MCF 10A (cell line): Measurements from ENCODE around the gene OR8G5. TPM values are rescaled to one million over a fixed set of nuclear protein-coding genes. Genes with fewer than 3 reads are reported as not detected.

ENCODE experiments used
- BruUV-seq: library from RNA; stranded (reverse); fragments of 400-500 nt; replicated peaks from 2 replicates; lab custom pipeline; 2021; lab: Mats Ljungman, UMichigan
- CTCF ChIA-PET: fragments of 300-600 bp; sonication (Branson Sonifier 250); formaldehyde crosslinking; extraction: SDS; loops from one replicate; lab custom pipeline; 2021; ENCODE audit warnings: antibody characterized with exemption, inconsistent platforms; lab: Yijun Ruan, JAX
- POLR2A ChIA-PET: fragments of 300-600, 350-650 bp; sonication (Branson Sonifier 250); formaldehyde crosslinking; extraction: SDS; loops from one replicate; lab custom pipeline; 2020; ENCODE audit warnings: antibody characterized with exemption, inconsistent platforms; lab: Yijun Ruan, JAX
- DNase-seq: peaks from one replicate; pipeline ENCODE4 v3.0.0-alpha.2; 2018; ENCODE audit not compliant: unreplicated experiment
- H3K27ac Mint-ChIP-seq: one replicate; pipeline ENCODE4 v1.8.0; 2022; ENCODE audit warnings: mild to moderate bottlenecking, low read depth, mixed read lengths; ENCODE audit not compliant: unreplicated experiment
- H3K27me3 Mint-ChIP-seq: one replicate; pipeline ENCODE4 v1.8.0; 2022; ENCODE audit warnings: mixed read lengths; ENCODE audit not compliant: insufficient read depth, unreplicated experiment
- H3K36me3 Mint-ChIP-seq: one replicate; pipeline ENCODE4 v1.8.0; 2022; ENCODE audit warnings: mild to moderate bottlenecking, moderate library complexity, mixed read lengths; ENCODE audit not compliant: insufficient read depth, unreplicated experiment
- H3K4me1 Mint-ChIP-seq: one replicate; pipeline ENCODE4 v1.8.0; 2022; ENCODE audit warnings: mixed read lengths; ENCODE audit not compliant: insufficient read depth, unreplicated experiment
- H3K4me3 Mint-ChIP-seq: one replicate; pipeline ENCODE4 v1.8.0; 2022; ENCODE audit warnings: mild to moderate bottlenecking, moderate library complexity, mixed read lengths; ENCODE audit not compliant: unreplicated experiment
- H3K9me3 Mint-ChIP-seq: one replicate; pipeline ENCODE4 v1.8.0; 2022; ENCODE audit warnings: mixed read lengths; ENCODE audit not compliant: unreplicated experiment
- intact Hi-C: fragments of 100-400 bp; cut with micrococcal nuclease; formaldehyde crosslinking; loops from 2 replicates; pipeline ENCODE4 v1.14.1; 2022
- total RNA-seq: library from RNA; stranded (reverse); gene quantifications from 2 replicates; pipeline ENCODE4 v1.2.3, GENCODE V29; 2022
- TF ChIP-seq, protein P1 (sequence below): fragments of 200-600 bp; IDR thresholded peaks from one replicate; pipeline ENCODE4 v1.8.0; 2022; ENCODE audit warnings: antibody characterized with exemption, mild to moderate bottlenecking; ENCODE audit not compliant: unreplicated experiment

OR8G5 gene
- total RNA-seq, 1 experiment from 2014 or later: not detected

GRCh38 chr11:124297921-124298320 lies 41.7 kb downstream of the OR8G5 start:
- no peak overlapping the region for H3K4me3 Mint-ChIP-seq
- no peak overlapping the region for H3K27ac Mint-ChIP-seq
- TF ChIP-seq, protein P1, sequence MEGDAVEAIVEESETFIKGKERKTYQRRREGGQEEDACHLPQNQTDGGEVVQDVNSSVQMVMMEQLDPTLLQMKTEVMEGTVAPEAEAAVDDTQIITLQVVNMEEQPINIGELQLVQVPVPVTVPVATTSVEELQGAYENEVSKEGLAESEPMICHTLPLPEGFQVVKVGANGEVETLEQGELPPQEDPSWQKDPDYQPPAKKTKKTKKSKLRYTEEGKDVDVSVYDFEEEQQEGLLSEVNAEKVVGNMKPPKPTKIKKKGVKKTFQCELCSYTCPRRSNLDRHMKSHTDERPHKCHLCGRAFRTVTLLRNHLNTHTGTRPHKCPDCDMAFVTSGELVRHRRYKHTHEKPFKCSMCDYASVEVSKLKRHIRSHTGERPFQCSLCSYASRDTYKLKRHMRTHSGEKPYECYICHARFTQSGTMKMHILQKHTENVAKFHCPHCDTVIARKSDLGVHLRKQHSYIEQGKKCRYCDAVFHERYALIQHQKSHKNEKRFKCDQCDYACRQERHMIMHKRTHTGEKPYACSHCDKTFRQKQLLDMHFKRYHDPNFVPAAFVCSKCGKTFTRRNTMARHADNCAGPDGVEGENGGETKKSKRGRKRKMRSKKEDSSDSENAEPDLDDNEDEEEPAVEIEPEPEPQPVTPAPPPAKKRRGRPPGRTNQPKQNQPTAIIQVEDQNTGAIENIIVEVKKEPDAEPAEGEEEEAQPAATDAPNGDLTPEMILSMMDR: no peak
- ChIA-PET CTCF (interaction anchor here (0.6 kb wide), 1 partner anchor 21 kb away, joined by 3 read pairs; no protein-coding TSS in a partner anchor), POLR2A (no interaction called here)
- BruUV-seq: no TSS peak
- H3K9me3 Mint-ChIP-seq: no peaks in the 10 kb centered on the region
- intact Hi-C loops: no loop called here
- no peak for DNase-seq
- H3K36me3 Mint-ChIP-seq: no peaks in the 10 kb centered on the region
- H3K27me3 Mint-ChIP-seq: peaks cover 23% of the 10 kb centered on the region
- H3K4me1 Mint-ChIP-seq: no peaks in the 10 kb centered on the region

- Mint-ChIP-seq H3K4me3 (no peak overlapping the region), H3K4me1 (no peaks in the 10 kb centered on the region), H3K9me3 (no peaks in the 10 kb centered on the region), H3K27me3 (peaks cover 40% of the 10 kb centered on the region), H3K27ac (no peak overlapping the region), H3K36me3 (no peaks in the 10 kb centered on the region)
- TF ChIP-seq, protein P1: no peak
- peak; percentile 73 for DNase-seq
- CTCF ChIA-PET: no interaction called here
- intact Hi-C loops: no loop called here
- POLR2A ChIA-PET: interaction anchor here (1.6 kb wide), 1 partner anchor 186 kb away, joined by 3 read pairs; the partner anchor contains the start of gene VWA5A
- BruUV-seq: no TSS peak
These were observed 45.4 kb downstream of the OR8G5 start for GRCh38 chr11:124301548-124301947.

DNA sequence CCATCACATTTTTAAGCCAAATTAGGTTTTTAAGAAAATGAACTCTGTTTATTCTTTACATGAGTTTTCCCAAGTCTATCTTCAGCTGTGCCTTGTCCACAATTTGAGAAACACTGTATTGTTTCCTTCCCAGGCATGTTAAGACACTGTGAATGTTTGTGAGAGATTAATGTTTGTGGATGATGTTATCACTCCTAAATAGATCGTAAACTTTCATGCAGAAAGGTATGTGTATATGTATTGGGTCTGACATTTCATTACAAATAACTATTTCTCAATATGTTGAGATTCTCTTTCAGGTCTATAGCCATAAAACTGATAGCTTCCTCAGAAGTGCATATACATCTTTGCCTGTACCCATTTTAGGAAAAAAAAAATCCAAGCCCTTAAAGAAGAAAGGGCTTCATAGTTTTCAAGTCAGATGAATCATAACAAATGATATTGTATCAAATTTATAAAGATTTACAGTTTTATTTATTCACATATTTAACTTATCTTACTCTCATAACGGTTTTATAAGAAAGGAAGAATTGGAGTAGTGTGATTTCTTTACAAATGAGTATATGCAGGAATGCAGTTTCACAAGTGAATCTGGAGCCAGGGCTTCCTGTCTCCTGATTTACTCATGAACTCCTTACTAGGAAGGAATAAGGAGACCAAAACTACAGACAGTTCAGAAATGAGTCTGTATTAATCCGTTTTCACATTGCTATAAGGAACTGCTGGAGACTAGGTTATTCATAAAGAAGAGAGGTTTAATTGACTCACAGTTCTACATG lies 46.4 kb downstream of the OR8G5 start:
- Mint-ChIP-seq H3K4me1 (no peaks in the 10 kb centered on the region), H3K36me3 (no peaks in the 10 kb centered on the region), H3K27ac (no peak overlapping the region), H3K9me3 (no peaks in the 10 kb centered on the region), H3K4me3 (no peak overlapping the region), H3K27me3 (peaks cover 40% of the 10 kb centered on the region)
- CTCF ChIA-PET: interaction anchor here (0.7 kb wide), 1 partner anchor 11 kb away, joined by 3 read pairs; no protein-coding TSS in a partner anchor
- no peak for DNase-seq
- POLR2A ChIA-PET: interaction anchor here (1.6 kb wide), 1 partner anchor 187 kb away, joined by 3 read pairs; the partner anchor contains the start of gene VWA5A
- TF ChIP-seq, protein P1: no peak
- BruUV-seq: no TSS peak
- intact Hi-C loops: no loop called here

- no peaks in the 10 kb centered on the region for H3K4me1 Mint-ChIP-seq
- no peaks in the 10 kb centered on the region for H3K9me3 Mint-ChIP-seq
- H3K27ac Mint-ChIP-seq: no peak overlapping the region
- TF ChIP-seq, protein P1: no peak
- intact Hi-C loops: no loop called here
- no TSS peak for BruUV-seq
- no peak for DNase-seq
- CTCF ChIA-PET: no interaction called here
- H3K4me3 Mint-ChIP-seq: no peak overlapping the region
- POLR2A ChIA-PET: no interaction called here
- no peaks in the 10 kb centered on the region for H3K36me3 Mint-ChIP-seq
- H3K27me3 Mint-ChIP-seq: peaks cover 81% of the 10 kb centered on the region
These were observed 50.9 kb downstream of the OR8G5 start for GRCh38 chr11:124307093-124307492.
